ENCODE data around the gene ANKRD63.

ANKRD63 gene

DNA sequence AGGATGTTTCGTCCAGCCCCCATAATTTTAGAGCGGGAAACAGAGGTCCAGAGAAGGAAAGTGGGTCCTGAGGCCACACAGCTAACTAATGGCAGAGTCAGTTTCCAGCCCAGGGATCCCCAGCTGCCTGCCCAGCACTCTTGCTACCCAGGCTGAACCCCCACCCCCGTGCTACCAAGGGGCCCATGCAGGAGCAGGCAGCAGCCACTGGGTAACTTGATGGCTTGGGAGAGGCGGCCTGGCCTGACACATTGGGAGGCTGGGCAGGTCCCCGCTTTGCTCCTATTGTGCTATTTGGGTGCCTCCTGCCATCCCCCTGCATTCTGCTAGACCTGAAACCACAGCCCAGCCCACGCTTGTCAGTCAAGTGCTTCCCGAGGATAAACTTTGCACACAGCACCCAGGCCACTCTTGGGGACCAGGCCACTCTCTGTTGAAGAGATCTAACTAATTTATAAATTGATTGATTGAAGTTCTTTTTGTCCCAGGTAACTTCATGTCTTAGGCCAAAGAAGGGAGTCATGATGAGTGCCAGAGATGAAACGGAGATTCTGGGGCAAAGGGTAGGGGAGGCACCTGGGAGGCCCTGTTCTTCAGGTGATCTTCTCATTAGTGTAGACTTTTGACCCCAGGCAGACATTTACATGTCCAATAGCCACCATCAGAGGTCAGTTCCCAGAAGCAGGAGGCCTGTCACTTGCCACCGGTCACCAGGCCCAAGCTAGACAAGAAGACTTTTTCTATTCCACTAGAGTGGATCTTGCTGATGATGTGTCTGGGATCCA, 37.0 kb downstream of the ANKRD63 start:
- DNase-seq: no peak

DNA sequence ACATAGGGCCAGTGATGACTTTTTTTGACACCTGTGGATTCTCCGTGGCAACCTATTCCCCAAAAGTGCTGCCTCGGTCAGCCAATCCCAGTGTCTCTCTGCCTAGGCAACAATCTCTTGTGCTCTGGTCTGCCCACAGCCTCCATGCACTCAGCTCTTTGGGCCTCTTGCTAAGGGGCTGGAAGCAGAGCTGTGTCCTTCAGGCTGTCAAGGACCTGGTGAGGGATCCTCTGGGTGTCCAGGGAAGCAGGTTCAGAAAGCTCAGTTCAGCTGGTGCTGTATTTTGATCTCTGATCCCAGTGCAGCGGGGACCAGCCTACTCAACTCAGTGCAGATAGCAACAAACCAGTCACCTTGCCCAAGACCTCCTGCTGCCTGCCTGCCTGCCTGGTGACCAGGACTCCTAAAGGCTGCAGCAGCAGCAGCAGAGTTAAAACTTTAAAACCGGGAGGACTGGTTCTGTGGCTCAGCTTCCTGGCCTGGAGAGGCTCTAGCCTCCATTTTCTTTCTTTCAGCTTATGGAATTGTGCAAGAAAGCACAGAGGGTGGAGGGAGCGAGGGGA, 37.8 kb downstream of the ANKRD63 start:
- no peak for DNase-seq

DNA sequence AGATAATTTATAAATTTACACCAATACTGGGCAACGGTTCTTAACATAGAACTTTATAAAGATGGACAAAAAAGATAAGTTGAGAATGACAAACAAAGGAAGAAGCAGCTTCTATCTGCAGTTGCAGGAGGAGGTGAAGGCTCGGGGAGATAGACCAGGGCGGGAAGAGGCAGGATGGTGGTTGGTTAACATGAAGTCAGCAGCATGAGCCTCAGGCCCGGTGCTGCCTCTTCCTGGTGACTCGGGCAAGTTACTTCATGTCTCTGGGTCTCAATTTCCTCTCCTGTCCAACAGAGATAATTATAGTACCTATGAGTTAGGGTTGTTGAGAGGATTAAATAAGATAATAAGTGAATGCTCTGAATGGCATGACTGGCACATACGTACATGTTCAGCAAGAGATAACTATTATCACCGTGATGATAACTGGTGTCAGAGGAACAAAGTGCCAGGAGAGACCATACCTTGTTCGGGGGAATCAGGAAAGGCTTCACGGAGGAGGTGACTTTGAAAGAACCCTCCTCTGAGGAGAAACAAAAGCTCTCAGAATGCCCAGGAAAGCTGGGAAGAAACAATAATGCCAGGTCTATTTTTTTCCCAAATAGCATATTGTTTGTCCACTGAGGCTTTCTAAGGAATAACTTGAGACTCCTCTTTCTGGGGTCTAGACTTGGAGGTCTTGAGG, 39.6 kb downstream of the ANKRD63 start:
- no peak for DNase-seq

DNA sequence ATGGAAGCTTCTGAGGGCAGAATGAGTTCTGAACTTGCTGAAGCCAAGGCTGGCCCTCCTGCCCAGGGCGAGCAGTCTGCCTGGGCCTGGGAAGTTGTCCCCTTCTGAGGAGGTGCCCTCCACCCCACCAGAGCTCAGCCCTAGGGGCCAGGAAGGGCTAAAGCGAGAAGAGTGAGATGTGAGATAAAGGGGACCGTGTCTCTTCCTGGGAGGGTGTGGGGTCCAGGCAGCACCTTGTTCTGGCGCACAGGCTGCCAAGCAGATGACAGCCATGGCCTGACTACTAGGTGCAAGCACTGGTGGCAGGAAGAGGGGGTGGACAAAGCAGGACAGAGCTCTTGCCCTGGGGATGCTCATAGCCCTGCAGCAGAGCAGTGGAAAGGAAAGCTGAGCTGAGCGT, 40.3 kb downstream of the ANKRD63 start:
- DNase-seq: no peak

DNA sequence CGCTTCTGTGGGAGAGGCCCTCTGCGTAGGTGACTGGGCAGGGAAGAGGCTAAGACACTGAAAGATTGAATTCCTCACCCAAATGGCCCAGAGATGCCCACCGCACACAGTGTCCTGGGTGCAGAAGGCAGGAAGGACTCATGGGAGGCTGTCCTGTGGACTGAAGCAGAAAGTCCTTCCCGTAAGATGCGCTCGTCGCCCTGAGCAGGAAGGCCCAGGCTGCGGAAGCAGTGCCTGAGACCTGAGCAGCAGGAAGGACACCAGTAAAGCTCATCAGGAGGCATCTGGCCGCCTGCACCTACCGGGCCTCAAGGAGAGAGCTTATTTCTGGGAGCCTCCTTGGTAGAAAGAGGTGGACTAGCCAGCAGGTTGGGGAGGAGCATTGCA, 40.7 kb downstream of the ANKRD63 start:
- no peak for DNase-seq

DNA sequence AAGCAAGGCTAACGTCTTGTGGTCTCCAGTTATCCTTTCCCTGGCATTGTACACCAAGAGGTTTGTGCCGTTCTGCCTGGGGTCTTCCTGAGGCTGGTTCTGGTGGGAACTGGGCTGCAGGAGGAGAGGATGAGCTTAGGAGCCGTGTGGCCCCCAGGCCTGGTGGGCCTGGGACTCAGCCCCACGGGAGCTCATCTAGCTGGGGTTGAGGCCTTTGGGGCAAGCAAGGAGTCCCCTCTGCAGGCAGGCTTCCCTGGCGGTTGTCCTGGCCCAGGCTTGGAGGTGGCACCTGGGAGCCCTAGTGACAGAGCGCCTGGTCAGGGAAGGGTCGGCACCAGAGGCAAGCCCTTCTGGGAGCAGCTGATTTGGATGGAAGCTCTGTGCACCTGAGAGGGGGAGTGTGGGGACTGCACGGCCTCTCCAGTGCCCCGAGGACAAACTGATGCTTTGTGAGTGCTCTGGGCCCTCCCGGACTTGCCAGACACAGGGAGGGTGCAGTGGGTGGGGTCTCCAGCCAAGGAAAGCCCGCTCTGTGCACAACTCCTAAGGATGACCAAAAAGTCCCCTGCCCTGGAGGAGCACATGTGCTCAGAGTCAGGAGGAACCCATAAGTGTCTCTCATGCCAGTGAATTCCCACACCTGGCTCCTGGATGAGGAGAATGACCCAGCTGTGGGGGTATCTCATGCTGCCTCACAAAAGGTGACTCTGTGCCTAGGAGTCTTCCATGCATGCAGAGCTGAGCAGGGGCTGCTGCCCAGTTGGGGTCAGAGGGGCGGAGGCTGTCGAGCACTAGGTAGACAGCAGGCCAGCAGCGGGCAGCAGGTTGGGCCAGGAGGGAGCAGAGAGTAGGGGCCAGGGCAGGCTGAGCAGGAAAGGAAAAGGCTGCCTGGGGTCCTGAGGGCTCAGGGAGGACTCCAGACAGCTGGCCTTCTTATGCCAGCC, 41.3 kb downstream of the ANKRD63 start:
- DNase-seq: no peak

DNA sequence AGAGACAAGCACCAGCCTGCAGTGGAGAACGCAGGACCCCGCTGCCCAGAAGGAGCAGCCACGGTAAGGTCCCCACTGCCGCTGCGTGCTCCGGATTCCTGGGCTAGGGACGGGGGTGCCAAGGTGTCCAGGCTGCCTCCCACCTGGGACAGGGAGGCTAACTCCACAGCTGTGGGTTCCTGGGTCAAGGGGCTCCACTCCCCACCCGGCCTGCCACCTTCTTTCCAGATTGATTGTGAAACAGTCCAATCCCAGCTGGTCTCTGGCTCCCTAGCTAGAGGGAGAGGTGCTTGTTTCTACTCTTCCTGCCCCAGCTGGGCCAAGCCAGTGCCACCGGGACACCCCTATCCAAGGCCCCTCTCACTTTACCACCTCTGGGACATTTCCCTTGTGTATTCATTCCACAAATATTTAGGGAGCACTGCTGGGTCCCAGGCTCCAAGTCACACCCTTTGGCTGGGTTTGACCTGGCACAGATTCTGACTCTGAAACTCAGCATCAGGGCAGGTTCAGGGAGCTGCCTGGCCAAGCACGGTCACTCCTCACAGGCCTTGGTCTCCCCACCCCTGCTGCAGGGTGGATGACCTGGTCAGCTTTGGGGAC, 42.1 kb downstream of the ANKRD63 start:
- DNase-seq: no peak

DNA sequence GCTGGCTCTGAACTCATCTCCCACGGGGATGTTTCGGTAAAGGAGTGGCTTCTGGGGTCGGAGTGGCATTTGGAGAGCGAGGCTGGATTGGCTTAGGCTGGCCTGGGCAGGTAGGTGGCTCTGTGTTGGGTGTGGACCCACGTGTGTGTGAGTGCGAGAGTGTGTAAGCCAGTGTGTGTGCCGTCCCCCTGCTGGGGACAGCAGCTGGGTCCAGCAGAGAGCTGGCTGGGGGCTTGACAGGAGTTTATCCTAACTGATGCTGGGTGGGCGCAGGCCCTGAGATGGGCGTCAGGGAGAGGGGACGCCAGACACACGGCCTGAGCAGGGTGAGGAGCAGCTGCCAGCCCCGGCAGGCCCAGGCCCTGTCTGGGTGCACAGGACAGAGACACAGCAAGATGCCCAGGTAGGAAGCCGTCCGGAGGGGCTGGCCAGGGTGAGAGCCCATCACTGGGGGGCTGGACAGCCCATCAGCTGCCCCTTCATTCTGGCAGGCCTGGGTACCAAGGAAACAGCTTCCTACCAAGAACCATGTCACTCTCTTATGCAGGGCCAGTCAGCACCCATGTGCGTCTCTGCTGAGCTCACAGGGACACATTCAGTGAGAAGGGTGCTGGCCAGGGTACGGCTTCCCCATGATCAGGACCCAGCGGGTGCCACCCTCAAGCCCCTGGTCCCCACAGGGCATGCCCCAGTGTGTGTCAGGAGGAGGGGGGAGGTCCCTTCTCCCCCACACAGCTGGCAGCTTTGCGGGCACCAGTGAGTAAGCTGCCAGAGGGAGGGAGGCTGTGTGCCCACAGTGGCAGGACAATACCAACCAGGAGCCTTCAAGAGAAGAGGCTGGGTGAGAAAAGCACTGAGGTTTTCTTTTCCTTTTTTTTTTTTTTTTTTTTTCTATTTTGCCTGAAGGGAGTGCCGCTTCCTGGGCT, 42.9 kb downstream of the ANKRD63 start:
- peak in 10 of 56 donors; percentile 13 to 61 (median 32) for DNase-seq

DNA sequence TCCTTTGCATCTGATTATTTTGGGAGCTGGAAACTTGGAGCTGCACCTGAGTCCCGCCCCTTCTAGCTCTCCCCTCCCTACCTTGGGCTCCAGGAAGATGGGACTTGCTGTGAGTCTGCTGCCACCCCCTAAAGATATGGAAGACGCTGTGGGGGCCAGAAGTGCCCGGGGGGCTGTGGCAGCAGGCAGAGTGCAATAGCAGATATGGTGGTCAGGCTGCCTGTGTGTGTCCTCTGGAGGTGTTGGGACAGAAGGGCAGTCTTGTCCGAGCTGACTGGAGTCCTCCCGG, 43.5 kb downstream of the ANKRD63 start:
- peak in 5 of 56 donors; percentile 18 to 81 (median 54) for DNase-seq

DNA sequence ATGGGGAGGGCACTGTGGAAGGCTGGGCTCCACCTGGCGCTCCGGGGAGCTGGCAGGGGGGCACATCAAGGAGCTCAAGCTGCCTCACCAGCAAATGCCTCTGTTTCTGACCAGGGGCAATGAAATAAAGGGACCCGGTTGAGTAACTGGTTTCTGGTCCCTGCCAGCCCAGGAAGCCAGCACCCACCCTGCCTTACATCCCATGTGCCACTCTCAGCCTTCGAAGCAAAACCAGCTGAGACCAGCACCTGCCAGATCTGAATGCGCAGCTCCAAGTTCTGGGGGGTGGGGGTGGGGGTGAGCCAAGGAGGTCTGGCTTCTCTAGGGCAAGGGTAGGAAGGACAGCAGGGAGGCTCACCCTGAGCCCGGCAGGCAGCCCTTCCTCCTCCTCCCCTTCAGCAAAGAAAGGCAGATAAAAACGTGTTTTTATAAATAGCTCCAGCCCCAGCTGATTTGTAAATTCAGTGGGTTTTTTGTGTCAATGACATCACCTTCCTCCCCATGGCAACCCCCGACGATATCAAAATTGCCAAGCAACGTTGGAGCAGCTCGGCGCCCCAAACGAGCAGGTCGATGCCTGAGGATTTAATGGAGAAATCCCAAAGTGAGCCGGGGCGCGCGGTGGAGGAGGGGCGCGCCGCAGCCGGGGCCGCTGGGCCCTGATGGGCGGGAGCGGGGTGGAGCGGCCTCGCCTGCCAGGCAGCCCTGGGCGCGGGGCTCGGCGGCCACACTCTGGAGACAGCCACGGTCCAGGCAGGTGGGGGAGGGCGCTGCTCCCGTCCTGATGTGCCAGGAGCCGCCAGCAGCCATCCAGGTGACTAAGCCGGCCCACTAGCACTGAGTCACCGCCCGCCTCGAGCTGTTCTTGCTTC, 44.1 kb downstream of the ANKRD63 start, which contains the start of gene PAK6:
Gene PAK6 (plus strand): TSS at position 532 of the 872 bp plus-strand sequence. CDS start 25,723 bp downstream, outside the sequence.
- peak in 43 of 56 donors; percentile 27 to 90 (median 72) for DNase-seq

DNA sequence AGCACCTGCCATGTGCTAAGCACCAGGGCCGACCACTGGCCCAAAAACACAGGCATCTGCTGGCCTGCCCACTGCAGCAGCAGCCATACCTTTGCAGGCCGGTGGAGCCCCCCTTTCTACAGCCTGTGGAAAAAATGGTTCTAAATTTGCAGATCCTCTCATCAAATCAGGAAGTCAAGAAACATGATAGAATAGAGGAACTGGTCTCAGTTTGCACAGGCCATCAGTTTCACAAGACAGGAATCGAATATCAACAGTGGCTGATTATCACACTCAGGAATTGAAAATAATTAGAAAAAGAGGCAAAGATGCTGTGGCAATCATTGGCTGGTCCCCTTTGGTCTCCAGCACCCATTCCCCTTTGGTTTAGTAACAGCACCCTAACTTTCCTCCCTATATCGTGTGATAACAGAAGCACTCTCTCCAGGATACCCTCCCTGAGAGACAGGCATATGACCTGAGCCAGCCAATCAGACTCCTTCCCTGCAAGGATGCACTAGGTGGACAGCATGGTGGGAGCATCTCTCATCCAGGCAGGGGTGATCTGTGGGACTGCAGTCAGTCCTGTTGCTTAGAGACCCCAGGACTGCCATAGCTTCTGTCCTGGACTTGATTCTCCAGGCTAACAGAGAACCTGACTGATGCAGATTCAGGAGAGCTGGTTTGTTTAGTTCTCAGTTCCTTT, 47.5 kb downstream of the ANKRD63 start:
- DNase-seq: peak in 4 of 56 donors; percentile 13 to 42 (median 23)

DNA sequence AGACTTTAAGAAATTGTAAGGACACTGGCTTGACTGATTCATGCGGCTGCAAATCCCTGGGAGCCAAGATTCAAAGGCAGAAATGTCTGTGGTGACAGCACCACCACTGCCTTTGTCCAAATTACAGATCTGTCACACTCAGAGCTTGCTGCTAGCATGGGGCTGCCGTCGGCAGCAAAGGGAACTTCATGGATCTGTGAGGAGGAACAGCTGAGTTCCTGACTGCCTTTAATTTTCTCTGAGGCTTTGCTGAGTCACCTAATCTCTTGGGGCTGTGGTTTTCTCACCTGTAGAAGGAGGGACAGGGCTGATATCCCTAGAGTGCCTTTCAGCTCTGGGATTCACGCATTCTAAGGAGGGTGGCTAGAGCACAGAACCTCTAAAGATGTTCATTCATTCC, 48.1 kb downstream of the ANKRD63 start:
- DNase-seq: peak in 1 of 56 donors; percentile 18

DNA sequence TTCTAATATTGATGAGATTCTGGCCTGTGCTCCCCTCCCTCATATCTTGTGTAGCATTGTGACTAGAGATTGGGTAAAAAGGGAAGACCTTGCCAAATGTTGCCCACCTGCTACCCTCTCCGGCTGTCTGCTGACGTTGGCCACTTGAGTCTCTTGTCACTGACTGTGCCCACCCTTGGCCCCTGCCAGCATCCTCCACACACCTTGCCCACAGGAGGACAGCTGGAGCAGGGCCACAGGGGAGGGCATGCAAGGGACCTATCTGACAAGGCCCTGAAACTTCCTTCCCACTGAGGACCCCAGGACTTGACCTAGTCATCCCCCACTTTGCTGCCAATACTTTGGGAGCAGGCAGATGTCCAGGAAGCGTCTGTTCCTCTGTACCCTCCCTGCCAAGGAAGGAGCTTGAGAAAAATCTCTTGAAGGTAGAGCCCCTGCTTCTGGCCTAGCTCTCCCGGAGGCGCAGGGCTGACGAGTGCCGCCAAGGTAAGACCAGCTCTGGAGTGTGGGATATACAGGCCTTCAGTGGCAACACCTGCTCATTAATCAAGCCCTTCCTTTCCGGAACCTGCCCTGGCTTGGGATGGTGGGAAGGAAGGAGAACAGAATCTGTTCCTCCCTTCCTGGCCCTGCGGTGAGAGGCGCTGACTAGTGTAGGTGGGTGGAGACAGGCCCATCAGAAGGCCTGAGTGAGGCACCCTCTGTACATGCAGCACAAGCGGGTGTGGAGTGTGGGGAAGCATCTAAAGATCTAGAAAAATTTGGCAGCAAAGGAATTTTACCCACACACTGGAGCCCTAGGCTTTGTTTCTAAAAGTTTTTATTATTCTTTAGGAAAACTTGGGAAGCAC, 48.9 kb downstream of the ANKRD63 start:
- DNase-seq: no peak

DNA sequence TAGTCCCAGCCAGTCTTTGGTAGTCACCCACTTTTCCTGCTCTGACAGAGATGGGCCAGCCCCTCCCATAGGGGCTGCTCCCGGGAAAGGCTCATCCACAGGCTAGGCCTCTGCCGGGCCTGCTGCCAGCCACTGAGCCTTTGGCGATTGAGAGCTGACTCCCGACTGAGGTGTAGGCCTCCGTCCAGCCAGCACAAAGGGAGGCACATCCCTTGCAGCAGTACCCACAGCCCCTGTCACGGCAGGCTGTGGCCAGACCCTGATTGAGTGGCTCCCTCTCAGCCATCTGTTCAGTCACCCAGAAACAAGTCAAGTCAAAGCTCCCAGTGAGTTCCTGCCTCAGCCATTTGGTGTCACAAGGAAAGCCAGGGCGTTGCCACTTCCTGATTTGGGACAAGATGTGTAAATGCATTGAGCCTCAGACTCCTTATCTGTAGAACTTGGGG, 50.2 kb downstream of the ANKRD63 start:
- peak in 2 of 56 donors; percentile 11 to 30 for DNase-seq
